PFSK-1 (cell line): ENCODE measurements around the gene SLC24A3.

Experiments
- SIN3A ChIP-seq: IDR thresholded peaks from 2 replicates; pipeline ENCODE4 v1.6.1; 2012; ENCODE audit warnings: mild to moderate bottlenecking, low read length, moderate library complexity, borderline replicate concordance; ENCODE audit not compliant: insufficient read depth
- TAF1 ChIP-seq: IDR thresholded peaks from 2 replicates; pipeline ENCODE4 v1.6.1; 2012; ENCODE audit warnings: low read length, control low read depth, borderline replicate concordance; ENCODE audit not compliant: insufficient read depth

- TF ChIP-seq TAF1 (no peak), SIN3A (no peak)
These were observed 286.3 kb downstream of the SLC24A3 start for GRCh38 chr20:19498756-19499155.
